GM12864 (cell line): ENCODE results near the gene TASOR2.

Experiments
- DNase-seq: peaks from one replicate; pipeline ENCODE4 v3.0.0-alpha.2; 2011; ENCODE audit warnings: low read depth
- H3K4me3 ChIP-seq: 2 replicates; pipeline ENCODE4 v1.5.1; 2011; ENCODE audit warnings: mild to moderate bottlenecking, low read depth, low read length, control low read depth
- CTCF ChIP-seq: IDR thresholded peaks from 2 replicates; pipeline ENCODE4 v1.5.1; 2011; ENCODE audit warnings: low read depth, mild to moderate bottlenecking, moderate library complexity, low read length, control low read depth, inconsistent platforms; ENCODE audit errors: missing control alignments

Gene TASOR2

GRCh38 chr10:5641501-5641900 lies 43.1 kb upstream of the TASOR2 start:
- no peak for TF ChIP-seq CTCF
- H3K4me3 ChIP-seq, result no peak overlapping the region
- no peak for DNase-seq

- no peak for DNase-seq
- no peak overlapping the region for H3K4me3 ChIP-seq
- no peak for TF ChIP-seq CTCF
Observed at GRCh38 chr10:5643346-5644067, 41.1 kb upstream of the TASOR2 start.

- no peak overlapping the region for H3K4me3 ChIP-seq
- TF ChIP-seq CTCF, result no peak
- no peak for DNase-seq
Observed at GRCh38 chr10:5644930-5645329, 39.7 kb upstream of the TASOR2 start.

- TF ChIP-seq CTCF, result no peak
- no peak for DNase-seq
- no peak overlapping the region for H3K4me3 ChIP-seq
Observed at GRCh38 chr10:5645375-5645774, 39.3 kb upstream of the TASOR2 start.

- no peak for TF ChIP-seq CTCF
- H3K4me3 ChIP-seq, result no peak overlapping the region
- DNase-seq, result no peak
Observed at GRCh38 chr10:5645944-5646617, 38.6 kb upstream of the TASOR2 start.

GRCh38 chr10:5647507-5648240 lies 37.0 kb upstream of the TASOR2 start:
- TF ChIP-seq CTCF, result no peak
- no peak overlapping the region for H3K4me3 ChIP-seq
- DNase-seq, result no peak
